ENCODE measurements around the gene PPP1R1B.

- no peak for TF ChIP-seq CTCF (IDR thresholded peaks at IDR 0.05; ENCODE audit: poor library complexity, severe bottlenecking)
- TF ChIP-seq EZH2 (IDR thresholded peaks at IDR 0.05; ENCODE audit: borderline replicate concordance, insufficient read depth, low read length, poor library complexity, severe bottlenecking) = no peak
These were observed 48.1 kb downstream of the PPP1R1B start for GRCh38 chr17:39674702-39675389.
